SK-N-SH treated with all-trans-retinoic acid at 6 μM for 48 hours (cell line): Measurements from ENCODE around the gene TMEM131.
"Not testable (repeated sequence)": the region's sequence is repeated elsewhere in the genome, so short reads cannot be mapped to it uniquely, and the experiment has no call there.

Source experiments
- ATAC-seq: fragments of 200-7000 bp; cut with Tn5 transposase; 3 replicates; pipeline ENCODE4 v1.9.1; 2020; ENCODE audit warnings: mild to moderate bottlenecking, moderate library complexity
- BACH2 ChIP-seq: fragments of 250-450 bp; sonication (Bioruptor Pico); IDR thresholded peaks from 2 replicates; pipeline ENCODE4 v1.9.0; 2021; ENCODE audit warnings: mild to moderate bottlenecking, borderline replicate concordance
- CSDC2 ChIP-seq: fragments of 250-450 bp; sonication (Bioruptor Pico); IDR thresholded peaks from 2 replicates; pipeline ENCODE4 v1.5.0; 2020; ENCODE audit warnings: mild to moderate bottlenecking, moderate library complexity
- ESRRG ChIP-seq: fragments of 250-450 bp; sonication (Bioruptor Pico); IDR thresholded peaks from 2 replicates; pipeline ENCODE4 v1.6.1; 2021; ENCODE audit warnings: mild to moderate bottlenecking
- GLIS3 ChIP-seq: fragments of 250-450 bp; sonication (Bioruptor Pico); IDR thresholded peaks from 2 replicates; pipeline ENCODE4 v1.5.0; 2020; ENCODE audit warnings: mild to moderate bottlenecking, moderate library complexity
- ISL1 ChIP-seq: fragments of 250-450 bp; sonication (Bioruptor Pico); IDR thresholded peaks from 2 replicates; pipeline ENCODE4 v2.1.2; 2022; ENCODE audit warnings: mild to moderate bottlenecking, moderate library complexity
- PPARA ChIP-seq: fragments of 250-450 bp; sonication (Bioruptor Pico); IDR thresholded peaks from 2 replicates; pipeline ENCODE4 v1.5.0; 2020; ENCODE audit warnings: mild to moderate bottlenecking, borderline replicate concordance
- TOX ChIP-seq: fragments of 250-450 bp; sonication (Bioruptor Pico); IDR thresholded peaks from 2 replicates; pipeline ENCODE4 v1.8.0; 2021; ENCODE audit warnings: mild to moderate bottlenecking, moderate library complexity, borderline replicate concordance
- ZC3H10 ChIP-seq: fragments of 250-450 bp; sonication (Bioruptor Pico); IDR thresholded peaks from 2 replicates; pipeline ENCODE4 v1.5.1; 2021; ENCODE audit warnings: mild to moderate bottlenecking, moderate library complexity
- ZFP3 ChIP-seq: fragments of 250-450 bp; sonication (Bioruptor Pico); IDR thresholded peaks from 2 replicates; pipeline ENCODE4 v1.5.0; 2020; ENCODE audit warnings: mild to moderate bottlenecking, moderate library complexity
- ZFP30 ChIP-seq: fragments of 450-650 bp; formaldehyde crosslinking; IDR thresholded peaks from 2 replicates; pipeline ENCODE4 v1.5.0; 2022; ENCODE audit warnings: mild to moderate bottlenecking, moderate library complexity
- ZNF565 ChIP-seq: fragments of 450-650 bp; formaldehyde crosslinking; conservative IDR thresholded peaks from 2 replicates; pipeline ENCODE4 v1.5.0; 2020; ENCODE audit warnings: low read depth, mild to moderate bottlenecking, moderate library complexity
- ZNF70 ChIP-seq: fragments of 450-650 bp; formaldehyde crosslinking; IDR thresholded peaks from 2 replicates; pipeline ENCODE4 v1.5.0; 2020; ENCODE audit warnings: mild to moderate bottlenecking, moderate library complexity
- ZNF8 ChIP-seq: fragments of 450-650 bp; formaldehyde crosslinking; IDR thresholded peaks from 2 replicates; pipeline ENCODE4 v1.5.0; 2020; ENCODE audit warnings: mild to moderate bottlenecking, moderate library complexity
- TF ChIP-seq, protein P1 (sequence below): fragments of 250-450 bp; sonication (Bioruptor Pico); IDR thresholded peaks from 2 replicates; pipeline ENCODE4 v1.8.0; 2021; ENCODE audit warnings: low read depth, mild to moderate bottlenecking, moderate library complexity, borderline replicate concordance
- TF ChIP-seq, protein P2 (sequence below): fragments of 250-450 bp; sonication (Bioruptor Pico); IDR thresholded peaks from 2 replicates; pipeline ENCODE4 v1.5.0; 2020; ENCODE audit warnings: mild to moderate bottlenecking, moderate library complexity
- TF ChIP-seq, protein P3 (sequence below): fragments of 250-450 bp; sonication (Bioruptor Pico); IDR thresholded peaks from 2 replicates; pipeline ENCODE4 v1.5.1; 2021; ENCODE audit warnings: mild to moderate bottlenecking, moderate library complexity
- TF ChIP-seq, protein P4 (sequence below): fragments of 250-450 bp; sonication (Bioruptor Pico); IDR thresholded peaks from 2 replicates; pipeline ENCODE4 v1.5.1; 2020; ENCODE audit warnings: low read depth, mild to moderate bottlenecking, moderate library complexity

TMEM131 gene

DNA sequence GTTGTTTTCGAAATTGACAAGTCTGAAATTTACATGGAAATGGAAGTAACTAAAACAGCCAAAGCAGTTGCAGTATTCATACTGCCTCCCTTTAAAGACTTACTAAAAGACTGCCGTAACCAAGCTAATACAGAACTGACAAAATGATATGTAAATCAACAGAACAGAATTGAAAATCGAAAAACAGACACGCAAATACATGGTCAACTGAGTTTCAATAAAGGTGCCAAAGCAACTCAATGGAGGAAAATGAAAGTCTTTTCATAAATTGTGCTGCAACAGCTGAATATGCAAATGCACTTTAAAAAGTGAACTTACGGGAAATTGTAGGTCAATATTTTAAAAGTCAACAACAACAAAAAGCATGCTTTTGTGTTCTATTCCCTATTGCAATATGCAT, 34.2 kb downstream of the TMEM131 start (continued):
- TF ChIP-seq ESRRG (CRISPR knock-in tag) = no peak

DNA sequence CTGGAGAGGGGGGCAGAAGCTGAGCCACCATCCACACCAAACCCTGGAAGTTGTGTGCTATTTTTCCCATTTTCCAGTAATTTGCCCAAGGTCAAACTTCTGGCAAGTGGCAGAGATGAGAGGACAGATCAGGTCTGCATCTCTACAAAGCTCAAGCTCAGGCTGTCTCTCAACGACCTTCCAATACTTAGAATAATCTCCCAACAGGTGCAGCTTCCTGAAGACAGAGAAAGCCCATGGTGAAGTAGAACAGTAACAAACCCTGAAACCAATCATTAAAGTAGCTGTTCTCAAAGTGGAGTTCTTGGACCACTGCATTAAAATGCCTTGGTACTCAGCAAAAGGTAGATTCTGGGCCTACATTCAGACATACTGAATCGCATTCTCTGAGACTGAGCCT, 37.6 kb downstream of the TMEM131 start:
- no peak for ATAC-seq
- TF ChIP-seq, protein P1, sequence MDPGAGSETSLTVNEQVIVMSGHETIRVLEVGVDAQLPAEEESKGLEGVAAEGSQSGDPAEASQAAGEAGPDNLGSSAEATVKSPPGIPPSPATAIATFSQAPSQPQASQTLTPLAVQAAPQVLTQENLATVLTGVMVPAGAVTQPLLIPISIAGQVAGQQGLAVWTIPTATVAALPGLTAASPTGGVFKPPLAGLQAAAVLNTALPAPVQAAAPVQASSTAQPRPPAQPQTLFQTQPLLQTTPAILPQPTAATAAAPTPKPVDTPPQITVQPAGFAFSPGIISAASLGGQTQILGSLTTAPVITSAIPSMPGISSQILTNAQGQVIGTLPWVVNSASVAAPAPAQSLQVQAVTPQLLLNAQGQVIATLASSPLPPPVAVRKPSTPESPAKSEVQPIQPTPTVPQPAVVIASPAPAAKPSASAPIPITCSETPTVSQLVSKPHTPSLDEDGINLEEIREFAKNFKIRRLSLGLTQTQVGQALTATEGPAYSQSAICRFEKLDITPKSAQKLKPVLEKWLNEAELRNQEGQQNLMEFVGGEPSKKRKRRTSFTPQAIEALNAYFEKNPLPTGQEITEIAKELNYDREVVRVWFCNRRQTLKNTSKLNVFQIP (CRISPR knock-in tag) = no peak
- no peak for TF ChIP-seq GLIS3 (CRISPR knock-in tag)
- TF ChIP-seq ZFP3 (CRISPR knock-in tag) = no peak
- no peak for TF ChIP-seq ZFP30
- no peak for TF ChIP-seq ESRRG (CRISPR knock-in tag)
- TF ChIP-seq ISL1 (CRISPR knock-in tag) = no peak
- TF ChIP-seq, protein P2, sequence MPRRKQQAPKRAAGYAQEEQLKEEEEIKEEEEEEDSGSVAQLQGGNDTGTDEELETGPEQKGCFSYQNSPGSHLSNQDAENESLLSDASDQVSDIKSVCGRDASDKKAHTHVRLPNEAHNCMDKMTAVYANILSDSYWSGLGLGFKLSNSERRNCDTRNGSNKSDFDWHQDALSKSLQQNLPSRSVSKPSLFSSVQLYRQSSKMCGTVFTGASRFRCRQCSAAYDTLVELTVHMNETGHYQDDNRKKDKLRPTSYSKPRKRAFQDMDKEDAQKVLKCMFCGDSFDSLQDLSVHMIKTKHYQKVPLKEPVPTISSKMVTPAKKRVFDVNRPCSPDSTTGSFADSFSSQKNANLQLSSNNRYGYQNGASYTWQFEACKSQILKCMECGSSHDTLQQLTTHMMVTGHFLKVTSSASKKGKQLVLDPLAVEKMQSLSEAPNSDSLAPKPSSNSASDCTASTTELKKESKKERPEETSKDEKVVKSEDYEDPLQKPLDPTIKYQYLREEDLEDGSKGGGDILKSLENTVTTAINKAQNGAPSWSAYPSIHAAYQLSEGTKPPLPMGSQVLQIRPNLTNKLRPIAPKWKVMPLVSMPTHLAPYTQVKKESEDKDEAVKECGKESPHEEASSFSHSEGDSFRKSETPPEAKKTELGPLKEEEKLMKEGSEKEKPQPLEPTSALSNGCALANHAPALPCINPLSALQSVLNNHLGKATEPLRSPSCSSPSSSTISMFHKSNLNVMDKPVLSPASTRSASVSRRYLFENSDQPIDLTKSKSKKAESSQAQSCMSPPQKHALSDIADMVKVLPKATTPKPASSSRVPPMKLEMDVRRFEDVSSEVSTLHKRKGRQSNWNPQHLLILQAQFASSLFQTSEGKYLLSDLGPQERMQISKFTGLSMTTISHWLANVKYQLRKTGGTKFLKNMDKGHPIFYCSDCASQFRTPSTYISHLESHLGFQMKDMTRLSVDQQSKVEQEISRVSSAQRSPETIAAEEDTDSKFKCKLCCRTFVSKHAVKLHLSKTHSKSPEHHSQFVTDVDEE = no peak
- no peak for TF ChIP-seq TOX (CRISPR knock-in tag)
- no peak for TF ChIP-seq PPARA (CRISPR knock-in tag)
- TF ChIP-seq, protein P3, sequence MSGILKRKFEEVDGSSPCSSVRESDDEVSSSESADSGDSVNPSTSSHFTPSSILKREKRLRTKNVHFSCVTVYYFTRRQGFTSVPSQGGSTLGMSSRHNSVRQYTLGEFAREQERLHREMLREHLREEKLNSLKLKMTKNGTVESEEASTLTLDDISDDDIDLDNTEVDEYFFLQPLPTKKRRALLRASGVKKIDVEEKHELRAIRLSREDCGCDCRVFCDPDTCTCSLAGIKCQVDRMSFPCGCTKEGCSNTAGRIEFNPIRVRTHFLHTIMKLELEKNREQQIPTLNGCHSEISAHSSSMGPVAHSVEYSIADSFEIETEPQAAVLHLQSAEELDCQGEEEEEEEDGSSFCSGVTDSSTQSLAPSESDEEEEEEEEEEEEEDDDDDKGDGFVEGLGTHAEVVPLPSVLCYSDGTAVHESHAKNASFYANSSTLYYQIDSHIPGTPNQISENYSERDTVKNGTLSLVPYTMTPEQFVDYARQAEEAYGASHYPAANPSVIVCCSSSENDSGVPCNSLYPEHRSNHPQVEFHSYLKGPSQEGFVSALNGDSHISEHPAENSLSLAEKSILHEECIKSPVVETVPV (CRISPR knock-in tag) = no peak
- TF ChIP-seq BACH2 (CRISPR knock-in tag) = no peak
- no peak for TF ChIP-seq ZNF8 (CRISPR knock-in tag)
- no peak for TF ChIP-seq ZNF70 (CRISPR knock-in tag)
- TF ChIP-seq, protein P4, sequence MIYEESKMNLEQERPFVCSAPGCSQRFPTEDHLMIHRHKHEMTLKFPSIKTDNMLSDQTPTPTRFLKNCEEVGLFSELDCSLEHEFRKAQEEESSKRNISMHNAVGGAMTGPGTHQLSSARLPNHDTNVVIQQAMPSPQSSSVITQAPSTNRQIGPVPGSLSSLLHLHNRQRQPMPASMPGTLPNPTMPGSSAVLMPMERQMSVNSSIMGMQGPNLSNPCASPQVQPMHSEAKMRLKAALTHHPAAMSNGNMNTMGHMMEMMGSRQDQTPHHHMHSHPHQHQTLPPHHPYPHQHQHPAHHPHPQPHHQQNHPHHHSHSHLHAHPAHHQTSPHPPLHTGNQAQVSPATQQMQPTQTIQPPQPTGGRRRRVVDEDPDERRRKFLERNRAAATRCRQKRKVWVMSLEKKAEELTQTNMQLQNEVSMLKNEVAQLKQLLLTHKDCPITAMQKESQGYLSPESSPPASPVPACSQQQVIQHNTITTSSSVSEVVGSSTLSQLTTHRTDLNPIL (CRISPR knock-in tag) = no peak
- TF ChIP-seq ZNF565 (CRISPR knock-in tag) = no peak
- TF ChIP-seq, all 23 proteins: peak for 0

DNA sequence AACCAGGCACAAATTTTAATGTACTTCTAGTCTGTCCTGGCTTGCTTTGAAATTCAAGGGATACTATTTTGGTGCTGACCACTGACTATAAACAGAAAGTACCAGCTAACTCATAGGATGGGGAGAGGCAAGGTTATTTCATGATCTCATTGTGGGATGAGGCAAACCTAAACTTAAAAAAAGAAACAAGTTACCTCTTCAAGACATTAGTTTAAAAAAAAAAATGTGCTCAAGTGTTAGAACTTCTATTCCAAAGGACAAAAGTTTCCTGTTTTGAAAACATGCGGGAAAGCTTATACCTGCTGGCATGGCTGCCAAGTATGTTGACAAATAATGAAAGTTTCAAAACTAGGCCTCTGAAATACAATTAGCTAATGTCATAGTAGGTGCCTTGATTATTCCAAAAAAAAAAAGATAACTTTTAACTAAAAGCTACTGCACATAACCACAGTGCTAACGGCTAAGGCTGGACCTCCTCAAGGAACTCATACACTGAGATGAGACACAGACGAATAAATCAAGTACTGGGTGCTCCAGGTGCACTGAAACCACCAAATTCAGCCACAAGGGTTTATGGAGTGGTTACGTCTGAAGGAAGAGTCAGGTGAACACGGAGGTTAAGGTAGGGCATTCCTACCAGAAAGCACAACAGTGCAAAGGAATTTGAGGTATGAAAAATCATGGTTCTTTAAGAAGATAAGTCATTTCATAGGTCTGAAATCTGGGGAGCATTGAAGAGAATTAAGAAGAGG, 38.1 kb downstream of the TMEM131 start:
- no peak for ATAC-seq
- TF ChIP-seq CSDC2 (CRISPR knock-in tag) = no peak

DNA sequence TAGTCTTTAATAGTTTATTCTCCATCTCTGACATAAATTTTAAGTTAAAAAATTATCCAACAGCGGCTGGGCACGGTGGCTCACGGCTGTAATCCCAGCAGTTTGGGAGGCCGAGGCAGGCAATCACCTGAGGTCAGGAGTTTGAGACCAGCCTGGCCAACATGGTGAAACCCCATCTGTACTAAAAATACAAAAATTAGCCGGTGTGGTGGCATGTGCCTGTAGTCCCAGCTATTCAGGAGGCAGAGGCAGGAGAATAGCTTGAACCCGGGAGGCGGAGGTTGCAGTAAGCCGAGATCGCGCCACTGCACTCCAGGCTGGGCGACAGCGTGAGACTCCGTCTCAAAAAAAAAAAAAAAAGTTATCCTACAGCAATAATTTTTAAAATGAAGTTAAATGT, 39.0 kb downstream of the TMEM131 start:
- not testable (repeated sequence) for ATAC-seq

DNA sequence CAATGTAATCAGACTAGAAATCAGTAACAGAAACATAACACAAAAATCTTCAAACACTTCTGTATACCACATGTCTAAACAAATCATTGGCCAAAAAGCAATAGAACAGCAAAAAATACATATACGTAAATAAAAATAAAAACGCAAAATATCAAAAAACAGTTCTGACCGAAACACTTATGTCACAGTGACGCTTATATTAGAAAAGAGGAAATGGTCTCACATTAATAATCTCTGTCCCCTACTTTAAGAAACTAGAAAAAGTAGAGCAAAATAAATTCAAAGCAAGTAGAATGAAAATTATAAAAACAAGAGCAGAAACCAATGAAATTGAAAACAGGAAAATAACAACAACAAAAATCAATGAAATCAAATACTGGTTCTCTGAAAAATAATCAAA, 41.9 kb downstream of the TMEM131 start:
- TF ChIP-seq BACH2 (CRISPR knock-in tag) (no peak), ZC3H10 (no peak), ZNF8 (CRISPR knock-in tag) (no peak), CSDC2 (CRISPR knock-in tag) (no peak), ISL1 (CRISPR knock-in tag) (no peak), PPARA (CRISPR knock-in tag) (no peak)
- TF ChIP-seq, protein P2 = no peak
- TF ChIP-seq, protein P3 (CRISPR knock-in tag) = no peak
- TF ChIP-seq, protein P4 (CRISPR knock-in tag) = no peak
- no peak for ATAC-seq
